ENCODE results near the gene PTPRH.
"Not testable (repeated sequence)": the region's sequence is repeated elsewhere in the genome, so short reads cannot be mapped to it uniquely, and the experiment has no call there.

Gene PTPRH

DNA sequence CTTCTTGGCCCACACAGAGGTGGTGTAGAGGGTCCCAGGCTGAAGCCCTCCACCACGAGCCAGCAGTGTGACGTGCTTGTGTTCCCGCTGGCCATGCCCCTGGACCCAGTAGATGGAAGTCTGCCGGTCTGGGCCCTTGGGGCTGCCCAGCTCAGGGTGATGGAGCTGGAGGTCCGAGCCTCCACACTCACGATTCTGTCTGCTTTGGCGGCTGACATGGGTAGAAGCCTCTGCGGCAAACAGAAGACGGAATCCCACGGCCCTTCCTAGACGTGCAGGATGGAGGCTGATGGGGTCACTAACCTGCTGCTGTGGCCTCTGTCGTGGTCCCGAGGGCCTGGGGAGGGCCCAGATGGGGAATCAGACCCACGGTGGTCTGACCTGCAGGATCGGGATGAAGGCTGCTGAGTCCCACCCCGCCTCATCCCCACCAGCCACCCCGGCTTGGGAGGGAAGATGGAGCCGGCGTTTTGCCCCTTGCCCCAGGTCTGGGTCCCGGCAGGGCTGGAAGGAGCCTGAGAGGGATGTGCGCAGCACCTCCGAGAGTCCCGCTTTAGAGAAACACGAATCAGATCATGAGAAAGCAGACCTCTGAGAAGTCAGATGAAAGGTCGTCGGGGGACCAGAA, 14.9 kb upstream of the PTPRH start:
- no peak for DNase-seq

DNA sequence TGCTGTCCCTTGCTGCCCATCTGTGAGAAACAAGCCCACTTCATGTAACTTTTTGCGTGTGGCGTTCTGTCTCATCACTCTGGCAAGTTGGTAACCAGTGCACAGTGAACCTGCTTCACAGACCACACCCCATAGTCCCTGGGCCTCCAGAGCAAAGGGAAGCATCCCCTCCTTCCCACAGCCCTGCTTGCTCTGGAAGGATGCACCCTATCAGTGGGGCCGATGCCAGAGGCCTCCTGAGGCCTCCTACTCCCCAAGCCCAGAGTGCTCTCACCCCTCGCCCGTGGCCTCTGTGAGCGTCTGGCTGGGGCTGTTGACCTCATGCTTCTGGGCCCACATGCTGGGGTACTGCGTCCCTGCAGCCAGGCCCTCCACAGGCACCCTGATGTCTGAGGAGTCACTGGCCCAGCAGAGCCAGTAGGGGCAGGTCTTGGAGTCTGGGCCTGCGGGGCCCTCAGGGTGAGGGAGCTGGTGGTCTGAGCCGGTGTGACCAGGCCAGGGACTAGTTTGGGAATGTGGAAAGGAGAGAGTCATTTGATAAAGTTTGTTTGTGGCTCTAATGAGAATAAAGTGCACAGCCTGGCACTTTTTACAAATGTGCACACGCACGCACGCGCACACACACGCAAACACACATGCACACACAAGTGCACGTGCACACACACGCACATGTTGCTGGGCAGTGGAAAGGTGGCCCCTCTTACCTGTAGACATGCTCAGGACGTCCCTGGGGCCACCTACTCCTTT, 14.2 kb upstream of the PTPRH start:
- no peak for DNase-seq

DNA sequence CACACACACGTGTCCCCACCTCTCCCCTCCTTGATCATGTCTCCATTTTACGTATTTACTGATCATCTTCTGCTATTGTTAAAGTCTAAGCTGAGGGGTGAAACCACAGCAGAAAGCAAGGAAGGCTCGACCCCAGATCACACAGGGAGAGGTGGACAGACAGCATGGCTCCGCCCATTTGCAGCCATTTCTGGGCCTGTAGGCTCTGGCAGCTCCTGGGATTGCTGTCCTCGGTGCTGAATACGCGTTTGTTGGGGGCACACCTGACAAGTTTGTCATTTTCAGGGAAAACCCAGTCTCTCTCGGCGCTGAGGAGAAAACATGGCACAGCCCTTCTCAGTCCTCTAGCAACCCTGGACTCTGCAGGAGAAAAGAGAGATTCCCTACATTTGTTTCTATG, 11.2 kb upstream of the PTPRH start:
- no peak for DNase-seq

DNA sequence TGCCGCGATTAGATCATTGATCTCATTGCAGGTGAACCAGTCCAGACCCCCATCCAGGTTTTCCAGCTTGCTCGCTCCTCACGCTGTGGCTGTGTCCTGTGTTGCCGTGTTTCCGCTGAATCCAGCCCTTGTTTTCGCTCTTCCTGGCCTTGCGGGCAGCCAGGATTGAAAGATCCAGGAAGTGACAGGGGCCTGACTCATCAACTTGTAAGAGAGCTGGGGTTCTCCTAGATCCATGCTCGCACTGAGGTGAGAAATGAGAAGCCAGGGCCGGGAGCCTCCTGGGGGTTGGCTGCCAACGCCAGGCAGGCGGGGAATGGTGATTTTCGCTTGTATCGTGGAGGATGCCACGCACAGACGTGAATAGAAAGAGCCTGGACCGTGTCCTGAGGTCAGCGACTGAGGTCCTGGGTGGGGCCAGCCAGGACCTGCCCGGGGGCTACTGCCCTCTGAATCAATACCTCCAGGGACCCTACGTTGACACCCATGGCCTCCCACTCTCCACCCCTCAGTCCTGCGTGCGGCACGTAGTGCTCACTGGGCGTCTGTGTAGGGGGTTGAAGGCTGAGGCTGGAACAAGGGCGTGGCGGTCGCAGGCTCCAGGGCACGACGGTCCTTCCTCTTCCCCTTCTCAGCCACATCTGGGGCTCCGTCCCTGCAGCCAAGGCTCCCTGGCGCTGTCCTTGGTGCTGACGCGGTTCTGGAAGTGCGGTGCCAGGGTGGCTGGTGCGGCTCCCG, 7.3 kb upstream of the PTPRH start:
- DNase-seq = peak in 2 of 5 experiments; percentile 25 to 50

DNA sequence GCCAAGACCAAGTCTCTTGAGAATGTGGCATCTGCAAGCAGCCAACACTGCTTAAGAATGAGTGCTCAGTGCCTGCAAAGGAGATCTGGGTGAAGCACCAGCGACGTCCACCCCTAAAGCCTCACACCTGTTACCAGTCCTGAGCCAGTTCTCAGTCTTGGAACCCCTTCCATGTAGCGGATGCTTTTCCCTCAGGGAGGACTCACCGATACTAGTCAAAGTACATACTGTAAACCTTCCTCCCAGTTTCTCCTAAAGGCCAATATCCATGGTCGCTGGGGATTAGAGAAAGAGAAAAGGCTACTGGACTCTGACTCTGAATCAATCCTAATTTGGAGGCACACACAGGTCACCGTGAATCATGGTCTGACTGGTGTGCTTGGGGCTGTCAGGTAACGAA, 4.2 kb upstream of the PTPRH start:
- DNase-seq = no peak

DNA sequence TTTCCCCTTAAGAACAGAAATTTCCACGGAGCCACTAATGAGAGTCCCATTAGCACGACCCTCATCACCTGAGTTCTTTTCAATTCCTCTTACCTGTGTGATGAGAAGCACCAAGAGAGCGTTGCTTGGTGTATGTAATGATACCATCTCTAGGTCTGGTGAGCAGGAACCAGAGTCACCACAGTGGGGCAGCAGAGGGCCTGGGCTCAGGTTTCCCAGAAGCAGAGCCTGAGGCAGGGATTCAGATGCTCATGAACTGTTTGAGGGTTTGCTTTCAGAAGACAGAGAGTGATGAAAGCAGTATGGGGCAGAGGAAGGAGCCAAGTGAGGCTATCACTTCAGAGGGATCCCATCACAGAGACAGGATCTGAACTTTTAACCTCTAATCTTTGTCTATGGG, 3.1 kb upstream of the PTPRH start:
- peak in 2 of 5 experiments; percentile 25 to 57 for DNase-seq

DNA sequence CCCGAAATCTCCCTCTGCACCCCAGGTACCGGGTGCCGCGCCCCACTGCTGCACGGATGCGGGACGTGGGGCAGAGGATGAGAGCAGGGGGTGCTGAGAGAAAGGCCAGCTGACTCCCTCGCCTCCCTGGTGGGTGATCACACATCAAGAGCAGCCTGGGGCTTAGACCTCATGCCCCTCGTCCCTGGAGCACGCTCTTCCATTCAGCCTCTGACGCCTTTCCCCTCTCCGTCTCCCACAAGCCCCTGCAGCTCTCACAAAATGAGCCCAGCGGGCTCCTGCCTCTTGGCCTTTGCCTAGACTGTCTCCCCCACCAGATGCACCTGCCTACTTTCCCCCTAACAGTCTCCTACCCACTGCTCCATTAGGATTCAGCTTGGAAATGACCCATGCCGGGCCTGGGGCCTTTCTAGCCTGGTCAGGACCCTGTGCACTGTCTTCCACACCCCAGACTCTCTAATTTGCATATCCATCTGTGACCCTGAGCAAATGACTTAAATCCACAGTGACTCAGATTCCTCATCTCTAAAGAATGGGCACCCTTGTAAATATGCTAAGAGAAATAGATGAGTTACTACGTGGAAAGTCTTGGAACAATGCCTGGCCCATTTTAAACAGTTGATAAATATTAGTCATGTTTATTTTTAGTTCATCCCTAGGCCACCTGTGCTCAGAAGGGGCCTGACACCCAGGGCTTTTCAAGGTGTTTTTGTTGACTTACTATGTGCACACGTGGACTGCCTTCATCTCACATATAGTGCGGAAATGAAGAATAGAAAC, 582 bp upstream of the PTPRH start:
- DNase-seq = no peak

DNA sequence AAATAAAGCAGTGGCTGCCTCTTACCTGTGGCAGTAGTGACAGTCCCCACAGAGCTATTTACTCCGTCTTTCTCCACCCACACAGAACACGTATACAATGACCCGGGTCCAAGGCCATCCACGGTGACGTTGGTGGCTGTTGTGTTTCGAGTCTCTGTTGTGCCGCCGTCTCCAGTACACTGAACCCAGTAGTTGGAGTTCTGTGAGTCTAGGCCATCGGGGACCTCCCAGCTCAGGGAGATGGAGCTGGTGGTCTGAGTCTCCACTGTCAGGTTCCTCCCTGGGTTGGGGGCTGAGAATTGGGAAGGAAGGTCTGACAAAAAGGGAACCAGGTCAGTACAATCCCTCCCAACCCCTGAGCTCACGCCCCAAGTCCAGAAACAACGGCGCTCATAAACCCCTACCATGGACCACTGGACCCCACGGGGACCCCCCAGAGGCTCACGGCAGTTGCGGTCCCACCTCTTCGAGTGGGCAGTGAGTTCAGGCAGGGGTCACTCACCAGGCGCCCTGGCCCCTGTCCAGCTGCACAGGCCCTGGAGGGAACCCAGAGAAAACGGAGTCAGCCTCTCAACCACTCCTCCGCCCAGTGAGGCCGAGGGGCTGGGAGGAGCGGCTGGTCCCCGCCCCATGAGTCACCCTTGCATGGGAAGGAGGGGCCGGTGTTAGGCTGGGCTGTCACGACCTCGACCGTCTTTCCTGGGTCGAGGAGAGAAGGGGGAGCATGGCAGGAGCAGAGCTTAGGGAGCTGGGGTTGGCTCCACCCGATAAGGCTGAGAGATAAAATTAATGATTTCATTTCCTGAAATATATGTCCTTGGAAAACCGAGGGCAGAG, 2.4 kb downstream of the PTPRH start:
- peak in 1 of 5 experiments; percentile 21 for DNase-seq

DNA sequence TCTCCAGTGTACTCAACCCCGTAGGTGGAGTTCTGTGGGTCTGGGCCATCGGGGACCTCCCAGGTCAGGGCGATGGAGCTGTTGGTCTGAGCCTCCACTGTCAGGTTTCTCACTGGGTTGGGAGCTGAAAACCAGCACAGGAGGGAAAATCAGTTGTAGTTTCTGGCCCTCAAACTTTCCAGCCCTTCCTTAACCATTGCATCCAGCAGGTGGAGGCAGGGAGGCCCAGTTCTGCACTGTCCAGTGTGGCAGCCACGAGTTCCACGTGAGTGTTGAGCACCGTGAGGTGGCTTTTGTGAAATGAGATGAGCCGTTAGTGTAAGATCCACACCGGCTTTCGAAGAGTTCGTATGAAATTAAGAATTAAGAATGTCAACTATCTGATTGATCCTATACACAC, 7.1 kb downstream of the PTPRH start:
- DNase-seq = not testable (repeated sequence)

DNA sequence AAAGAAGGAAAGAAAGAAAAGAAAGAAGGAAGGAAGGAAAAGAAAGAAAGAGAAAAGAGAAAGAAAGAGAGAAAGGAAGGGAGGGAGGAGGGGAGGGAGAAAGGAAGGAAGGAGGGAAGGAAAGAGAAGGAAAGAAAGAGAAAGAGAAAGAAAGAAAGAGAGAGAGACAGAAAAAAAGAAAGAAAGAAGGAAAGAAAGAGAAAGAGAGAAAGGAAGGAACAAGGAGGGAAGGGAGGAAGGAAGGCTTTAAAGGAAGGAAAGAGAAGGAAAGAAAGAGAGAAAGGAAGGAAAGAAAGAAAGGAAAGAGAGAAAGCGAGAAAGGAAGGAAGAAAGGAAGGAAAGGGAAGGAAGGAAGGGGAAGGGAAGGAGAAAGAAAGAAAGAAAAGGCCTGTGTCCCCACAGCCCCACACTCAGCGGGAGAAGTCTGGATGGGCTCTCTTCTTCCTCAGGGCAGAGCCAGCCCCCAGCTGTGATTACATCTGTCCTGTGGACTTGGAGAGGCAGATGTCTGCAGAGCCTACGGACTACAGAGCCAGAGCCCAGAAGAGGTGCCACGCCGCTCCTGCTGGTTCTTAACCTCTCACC, 9.6 kb downstream of the PTPRH start:
- DNase-seq = no peak

DNA sequence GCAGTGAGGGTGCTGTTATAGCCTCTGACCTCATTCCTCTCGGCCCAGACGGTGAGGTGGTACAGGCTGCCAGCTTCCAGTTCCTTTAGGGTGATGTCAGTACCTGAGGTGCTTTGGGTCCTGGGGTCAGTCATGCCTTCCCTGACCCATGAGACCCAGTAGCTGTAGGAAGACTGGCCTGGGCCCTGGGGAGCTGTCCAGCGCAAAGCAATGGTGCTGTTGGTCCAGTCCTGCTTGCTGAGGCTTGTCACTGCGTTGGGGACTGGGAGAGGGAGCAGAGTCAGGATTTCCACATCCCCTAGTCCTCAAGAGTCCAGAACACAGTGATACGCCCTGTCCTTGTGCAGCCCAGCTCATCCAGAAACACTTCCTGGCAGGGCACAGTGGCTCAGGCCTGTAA, 10.7 kb downstream of the PTPRH start:
- no peak for DNase-seq

DNA sequence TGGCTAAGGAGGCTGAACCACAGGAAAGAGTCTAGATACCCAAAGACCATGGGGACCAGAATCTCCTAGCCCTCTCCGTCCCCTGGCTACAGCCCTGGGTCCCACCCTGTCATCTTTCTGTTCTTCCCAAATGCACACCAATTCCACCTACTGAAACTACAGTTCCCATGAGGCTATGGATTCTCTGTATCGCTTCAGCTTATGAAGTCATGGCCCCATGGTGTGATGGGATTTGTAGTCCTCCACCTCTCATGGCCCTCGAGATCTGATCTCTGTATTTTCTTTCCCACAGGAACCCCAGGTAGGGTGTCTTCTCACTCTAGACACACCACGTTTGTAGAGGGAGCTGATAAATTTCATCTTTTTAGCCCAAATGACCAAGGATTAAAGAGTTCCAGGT, 11.8 kb downstream of the PTPRH start:
- DNase-seq = peak in 1 of 5 experiments; percentile 18

DNA sequence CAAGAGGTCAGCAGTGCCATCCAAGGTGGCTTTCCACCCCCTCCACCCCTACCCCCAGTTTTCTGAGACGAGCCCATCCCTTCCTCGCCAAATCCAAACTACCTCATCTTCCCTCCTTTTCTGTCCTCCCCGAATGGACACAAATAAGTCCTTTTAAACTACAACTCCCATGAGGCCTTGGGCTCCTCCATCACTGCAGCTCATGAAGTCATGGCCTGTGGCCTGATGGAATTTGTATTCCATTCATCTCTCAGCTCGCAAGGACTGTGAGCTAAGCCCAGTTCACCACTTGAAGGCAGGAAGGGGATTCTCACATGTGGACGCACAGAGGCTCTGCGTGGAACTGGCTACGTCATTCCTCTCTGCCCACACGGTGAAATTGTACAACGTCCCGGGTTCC, 12.5 kb downstream of the PTPRH start:
- no peak for DNase-seq

DNA sequence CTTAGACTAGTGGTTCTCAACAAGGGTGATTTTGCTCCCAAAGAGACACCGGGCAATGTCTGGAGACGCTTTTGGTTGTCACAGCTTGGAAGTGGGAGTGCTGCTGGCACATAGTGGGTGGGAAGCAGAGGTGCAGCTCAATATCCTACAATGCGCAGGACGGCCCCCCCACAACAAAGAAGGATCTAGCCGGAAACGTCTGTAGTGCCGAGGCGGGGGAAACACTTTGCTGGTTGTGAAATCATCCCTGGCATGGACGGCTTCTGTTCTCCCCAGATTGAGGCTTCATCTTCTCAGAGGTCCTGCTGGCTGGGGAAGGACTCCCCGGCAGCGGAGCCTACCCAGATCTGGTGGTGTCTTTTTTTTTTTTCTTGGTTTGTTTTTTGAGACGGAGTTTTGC, 15.8 kb downstream of the PTPRH start:
- DNase-seq = no peak

DNA sequence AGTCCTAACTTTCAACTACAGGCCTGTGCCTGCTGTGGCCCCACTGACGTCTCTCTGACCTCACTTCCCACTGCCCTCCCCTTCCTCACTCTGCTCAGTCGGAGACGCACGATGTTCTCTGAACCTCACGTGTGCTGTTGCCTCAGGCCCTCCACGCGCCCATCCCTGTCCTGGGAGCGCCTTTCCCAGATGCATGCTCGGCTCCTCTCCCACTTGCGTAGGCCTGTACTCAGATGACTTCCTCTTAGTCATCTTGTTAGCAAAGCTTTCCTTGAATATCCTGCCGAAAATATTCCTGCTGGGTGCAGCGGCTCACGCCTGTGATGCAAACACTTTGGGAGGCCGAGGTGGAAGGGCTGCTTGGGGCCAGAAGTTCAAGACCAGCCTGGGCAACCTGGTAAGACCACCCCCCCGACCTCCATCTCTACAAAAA, 19.9 kb downstream of the PTPRH start:
- no peak for DNase-seq

DNA sequence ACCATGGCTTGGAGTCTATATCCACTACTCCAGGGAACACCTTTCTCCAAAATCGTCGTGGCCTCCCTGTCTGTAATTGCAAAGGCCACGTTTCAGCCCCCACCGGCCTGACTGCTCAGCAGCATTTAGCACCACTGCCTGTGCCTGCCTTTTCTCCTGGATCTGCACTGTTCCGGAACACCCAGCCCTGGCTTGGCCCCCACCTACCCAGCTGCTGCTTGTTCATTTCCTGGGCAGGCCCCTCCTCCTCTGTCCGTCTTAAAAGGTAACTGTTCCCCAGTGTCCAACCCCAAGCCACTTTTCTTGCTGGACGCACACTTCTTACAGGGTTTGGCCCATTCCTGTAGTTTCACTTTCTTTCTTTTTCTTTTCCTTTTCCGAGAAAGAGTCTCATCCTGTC, 20.7 kb downstream of the PTPRH start:
- no peak for DNase-seq

DNA sequence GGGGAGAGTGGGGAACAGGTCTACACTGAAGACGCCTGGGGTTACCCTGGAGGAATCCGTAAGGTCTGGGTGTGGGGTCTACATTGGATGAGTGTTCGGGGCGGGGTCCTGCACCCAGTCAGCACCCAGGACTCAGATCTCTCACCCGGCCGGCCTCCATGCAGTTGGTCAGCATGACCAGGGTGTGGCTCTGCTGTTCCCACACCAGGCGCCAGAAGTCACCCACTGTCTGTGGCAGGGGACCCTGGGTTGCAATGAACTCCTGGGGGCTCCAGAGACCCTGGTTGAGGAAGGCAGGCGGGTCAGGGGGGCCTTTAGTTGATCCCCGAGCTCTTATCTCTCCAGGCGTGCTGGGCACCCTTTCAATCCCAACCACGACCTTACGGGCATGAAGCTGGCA, 23.2 kb downstream of the PTPRH start:
- DNase-seq = no peak

DNA sequence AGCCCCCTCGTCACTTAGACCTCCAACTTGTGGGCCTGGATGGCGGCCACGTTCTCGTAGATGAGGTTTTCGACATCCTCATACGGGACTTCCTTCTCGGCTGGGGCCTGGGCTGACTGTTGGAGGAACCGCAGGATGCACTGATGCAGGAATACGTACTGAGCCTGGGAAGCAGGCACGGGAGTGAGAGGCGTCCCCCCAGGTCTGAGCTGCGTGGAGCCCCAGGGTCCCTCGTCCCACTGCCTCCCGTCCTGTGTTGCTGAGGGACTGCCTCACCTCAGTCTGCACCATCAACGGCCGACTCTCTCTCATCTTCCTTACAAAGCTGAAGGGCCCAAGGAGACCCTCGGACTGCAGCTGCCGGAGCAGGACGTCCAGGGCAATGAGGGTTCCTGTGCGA, 27.6 kb downstream of the PTPRH start:
- no peak for DNase-seq

DNA sequence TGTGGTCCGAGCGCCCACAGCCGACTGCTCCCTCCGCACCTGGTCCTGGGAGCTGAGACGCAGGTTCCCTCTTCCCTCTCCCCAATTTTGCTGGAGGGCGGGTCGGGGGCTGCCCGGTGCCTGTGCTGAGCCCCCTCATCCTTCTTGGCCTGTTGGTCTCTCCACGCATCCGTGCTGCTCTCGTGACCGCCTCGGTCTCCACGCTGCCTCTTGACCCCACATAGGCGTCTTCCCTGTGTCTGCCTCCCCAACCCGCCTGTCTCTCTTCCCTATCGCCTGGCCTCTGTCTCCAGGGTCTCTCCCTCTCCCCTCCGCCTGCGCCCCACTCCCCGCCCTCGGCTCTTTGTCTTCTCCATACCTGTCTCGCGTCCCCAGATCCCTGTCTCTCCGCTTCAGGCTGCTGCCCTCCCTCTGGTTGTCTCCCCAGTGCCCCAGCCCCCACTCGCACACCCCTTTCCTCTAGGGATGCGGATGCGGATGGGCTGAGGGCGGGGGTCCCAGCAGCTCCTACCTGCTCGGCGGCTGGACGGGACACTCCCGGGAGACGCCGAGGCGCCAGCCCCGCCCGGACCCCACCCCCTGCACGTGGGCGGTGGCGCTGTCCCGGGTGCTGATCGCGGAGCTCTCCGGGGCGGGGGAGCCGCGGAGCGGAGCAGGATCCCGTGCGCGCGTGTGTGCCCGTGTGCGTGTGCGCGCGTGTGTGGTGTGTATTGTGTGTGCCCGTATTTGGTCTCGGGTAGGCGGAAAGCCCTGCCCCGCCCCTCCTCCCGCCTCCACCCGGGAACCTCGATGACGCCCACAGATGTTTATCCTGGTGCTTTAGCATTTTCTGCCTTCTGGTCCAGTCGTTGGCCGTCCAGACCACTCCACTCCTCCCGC, 29.5 kb downstream of the PTPRH start, which contains the start of gene SYT5:
TSS of gene SYT5 (minus strand) at position 684 of the 879 bp plus-strand sequence. CDS start 1,248 bp downstream, outside the sequence.
- DNase-seq = peak; percentile 26 to 54 (median 47)
